ENCODE data around the gene LPIN3.
A peak's percentile ranks its signal among the peaks of the same experiment; 100 is the strongest.

The LPIN3 gene

GRCh38 chr20:41344477-41344876 is 3.9 kb downstream of the LPIN3 start:
- no peak for DNase-seq (ENCODE audit: low read depth)
- TF ChIP-seq CTCF (conservative IDR thresholded peaks at IDR 0.05; ENCODE audit: low read depth, low read length) = no peak
- no peak overlapping the region for H3K4me3 ChIP-seq (ENCODE audit: low read depth, low read length)

GRCh38 chr20:41344938-41345728 is 4.5 kb downstream of the LPIN3 start:
- DNase-seq (ENCODE audit: low read depth) = no peak
- H3K4me3 ChIP-seq (ENCODE audit: low read depth, low read length) = no peak overlapping the region
- TF ChIP-seq CTCF (conservative IDR thresholded peaks at IDR 0.05; ENCODE audit: low read depth, low read length) = no peak

- no peak overlapping the region for H3K4me3 ChIP-seq (ENCODE audit: low read depth, low read length)
- DNase-seq (ENCODE audit: low read depth) = no peak
- TF ChIP-seq CTCF (conservative IDR thresholded peaks at IDR 0.05; ENCODE audit: low read depth, low read length) = no peak
These were observed 5.1 kb downstream of the LPIN3 start for GRCh38 chr20:41345729-41346067.

- peak; percentile 33 for DNase-seq (ENCODE audit: low read depth)
- H3K4me3 ChIP-seq (ENCODE audit: low read depth, low read length) = no peak overlapping the region
- no peak for TF ChIP-seq CTCF (conservative IDR thresholded peaks at IDR 0.05; ENCODE audit: low read depth, low read length)
These were observed 7.2 kb downstream of the LPIN3 start for GRCh38 chr20:41347523-41348429.

GRCh38 chr20:41348430-41349172 is 8.0 kb downstream of the LPIN3 start:
- no peak overlapping the region for H3K4me3 ChIP-seq (ENCODE audit: low read depth, low read length)
- DNase-seq (ENCODE audit: low read depth) = no peak
- TF ChIP-seq CTCF (conservative IDR thresholded peaks at IDR 0.05; ENCODE audit: low read depth, low read length) = no peak

- no peak for TF ChIP-seq CTCF (conservative IDR thresholded peaks at IDR 0.05; ENCODE audit: low read depth, low read length)
- no peak for DNase-seq (ENCODE audit: low read depth)
- no peak overlapping the region for H3K4me3 ChIP-seq (ENCODE audit: low read depth, low read length)
These were observed 8.6 kb downstream of the LPIN3 start for GRCh38 chr20:41349266-41349665.
